Measurements from ENCODE around the gene UBA5. TPM values are rescaled to one million over a fixed set of nuclear protein-coding genes. Genes with fewer than 3 reads are reported as not detected.

UBA5 gene
- total and polyA plus RNA-seq, 2 of the 13 experiments (the other 11 are each of a cell fraction or from before 2014, with no cell fraction given), result 30.2 to 46.8 TPM

DNA sequence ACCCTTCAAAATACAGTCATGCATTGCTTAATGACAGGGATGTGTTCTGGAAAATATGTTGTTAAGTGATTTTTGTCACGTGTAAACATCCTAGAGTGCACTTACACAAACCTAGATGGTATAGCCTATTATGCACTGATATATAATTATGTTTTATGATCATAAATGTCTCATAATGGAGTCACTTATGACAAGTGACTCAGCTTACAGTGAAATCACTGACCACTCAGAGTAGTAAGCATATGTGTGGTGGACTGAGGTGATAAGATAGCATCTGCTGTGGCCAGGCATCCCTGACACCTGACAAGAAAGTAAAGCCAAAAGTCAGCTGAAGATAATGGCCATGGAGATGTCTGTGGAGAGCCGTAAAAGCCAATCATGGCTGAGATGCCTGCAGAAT, 5.9 kb upstream of the UBA5 start:
- Histone ChIP-seq H3K4me3 (replicated peaks in 1 of 3; ENCODE audit: insufficient read depth in 1 of 3, low read depth in 2 of 3, low read length in 3 of 3) (no peak overlapping the region), H2AFZ (ENCODE audit: low read length) (no peak overlapping the region), H3K9ac (ENCODE audit: insufficient read depth, low read depth, low read length) (no peak overlapping the region), H3K4me2 (ENCODE audit: low read depth, low read length) (no peak overlapping the region), H4K20me1 (ENCODE audit: insufficient read depth, low read length) (no peaks in the 10 kb centered on the region), H3K4me1 (ENCODE audit: insufficient read depth, low read length) (peaks cover 24% of the 10 kb centered on the region), H3K27ac (ENCODE audit: extremely low read length, insufficient read depth, low read length) (no peak overlapping the region), H3K27me3 (ENCODE audit: control insufficient read depth in 1 of 2, insufficient read depth in 2 of 2, low read length in 2 of 2) (no peaks in the 10 kb centered on the region), H3K9me3 (ENCODE audit: low read length) (no peaks in the 10 kb centered on the region), H3K79me2 (ENCODE audit: insufficient read depth, low read length) (peaks cover 6% of the 10 kb centered on the region), H3K36me3 (replicated peaks in 1 of 2; ENCODE audit: control insufficient read depth in 1 of 2, insufficient read depth in 2 of 2, low read length in 2 of 2) (no peaks in the 10 kb centered on the region; a peak in 1 of 5 replicates)
- DNase-seq (ENCODE audit: low spot score) (no peak), FAIRE-seq (no peak), ATAC-seq (no peak)
- ChIA-PET CTCF (ENCODE audit: low intra/inter-chr PET ratio, low total read pairs) (no interaction called here), POLR2A (no interaction called here)
- in situ Hi-C loops (cut with HindIII; ENCODE audit: extremely low pct_ligation_motif_present, low pct_unique_long_range_greater_than_20kb), result no loop called here
- TF ChIP-seq TBX2 (CRISPR knock-in tag; IDR thresholded peaks at IDR 0.05; ENCODE audit: borderline replicate concordance), result no peak
- TF ChIP-seq DNMT3B (CRISPR knock-in tag; conservative IDR thresholded peaks at IDR 0.05), result no peak
- TF ChIP-seq JUND (CRISPR knock-in tag; IDR thresholded peaks at IDR 0.05), result no peak
- TF ChIP-seq ONECUT2 (CRISPR knock-in tag; IDR thresholded peaks at IDR 0.05), result no peak
- TF ChIP-seq, protein P1, sequence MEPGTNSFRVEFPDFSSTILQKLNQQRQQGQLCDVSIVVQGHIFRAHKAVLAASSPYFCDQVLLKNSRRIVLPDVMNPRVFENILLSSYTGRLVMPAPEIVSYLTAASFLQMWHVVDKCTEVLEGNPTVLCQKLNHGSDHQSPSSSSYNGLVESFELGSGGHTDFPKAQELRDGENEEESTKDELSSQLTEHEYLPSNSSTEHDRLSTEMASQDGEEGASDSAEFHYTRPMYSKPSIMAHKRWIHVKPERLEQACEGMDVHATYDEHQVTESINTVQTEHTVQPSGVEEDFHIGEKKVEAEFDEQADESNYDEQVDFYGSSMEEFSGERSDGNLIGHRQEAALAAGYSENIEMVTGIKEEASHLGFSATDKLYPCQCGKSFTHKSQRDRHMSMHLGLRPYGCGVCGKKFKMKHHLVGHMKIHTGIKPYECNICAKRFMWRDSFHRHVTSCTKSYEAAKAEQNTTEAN (CRISPR knock-in tag; conservative IDR thresholded peaks at IDR 0.05), result no peak
- TF ChIP-seq, protein P2, sequence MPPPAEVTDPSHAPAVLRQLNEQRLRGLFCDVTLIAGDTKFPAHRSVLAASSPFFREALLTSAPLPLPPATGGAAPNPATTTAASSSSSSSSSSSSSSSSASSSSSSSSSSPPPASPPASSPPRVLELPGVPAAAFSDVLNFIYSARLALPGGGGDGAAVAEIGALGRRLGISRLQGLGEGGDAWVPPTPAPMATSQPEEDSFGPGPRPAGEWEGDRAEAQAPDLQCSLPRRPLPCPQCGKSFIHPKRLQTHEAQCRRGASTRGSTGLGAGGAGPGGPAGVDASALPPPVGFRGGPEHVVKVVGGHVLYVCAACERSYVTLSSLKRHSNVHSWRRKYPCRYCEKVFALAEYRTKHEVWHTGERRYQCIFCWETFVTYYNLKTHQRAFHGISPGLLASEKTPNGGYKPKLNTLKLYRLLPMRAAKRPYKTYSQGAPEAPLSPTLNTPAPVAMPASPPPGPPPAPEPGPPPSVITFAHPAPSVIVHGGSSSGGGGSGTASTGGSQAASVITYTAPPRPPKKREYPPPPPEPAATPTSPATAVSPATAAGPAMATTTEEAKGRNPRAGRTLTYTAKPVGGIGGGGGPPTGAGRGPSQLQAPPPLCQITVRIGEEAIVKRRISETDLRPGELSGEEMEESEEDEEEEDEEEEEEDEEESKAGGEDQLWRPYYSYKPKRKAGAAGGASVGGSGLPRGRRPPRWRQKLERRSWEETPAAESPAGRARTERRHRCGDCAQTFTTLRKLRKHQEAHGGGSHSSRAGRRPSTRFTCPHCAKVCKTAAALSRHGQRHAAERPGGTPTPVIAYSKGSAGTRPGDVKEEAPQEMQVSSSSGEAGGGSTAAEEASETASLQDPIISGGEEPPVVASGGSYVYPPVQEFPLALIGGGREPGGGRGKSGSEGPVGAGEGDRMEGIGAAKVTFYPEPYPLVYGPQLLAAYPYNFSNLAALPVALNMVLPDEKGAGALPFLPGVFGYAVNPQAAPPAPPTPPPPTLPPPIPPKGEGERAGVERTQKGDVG (CRISPR knock-in tag; IDR thresholded peaks at IDR 0.05; ENCODE audit: borderline replicate concordance), result no peak
- TF ChIP-seq, protein P3, sequence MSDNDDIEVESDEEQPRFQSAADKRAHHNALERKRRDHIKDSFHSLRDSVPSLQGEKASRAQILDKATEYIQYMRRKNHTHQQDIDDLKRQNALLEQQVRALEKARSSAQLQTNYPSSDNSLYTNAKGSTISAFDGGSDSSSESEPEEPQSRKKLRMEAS (IDR thresholded peaks at IDR 0.05), result no peak
- no peak for TF ChIP-seq ZNF441 (CRISPR knock-in tag; IDR thresholded peaks at IDR 0.05; ENCODE audit: borderline replicate concordance)
- no peak for TF ChIP-seq KLF11 (CRISPR knock-in tag; IDR thresholded peaks at IDR 0.05)
- TF ChIP-seq KDM1A (CRISPR knock-in tag; IDR thresholded peaks at IDR 0.05), result no peak
- no peak for TF ChIP-seq E2F1 (CRISPR knock-in tag; IDR thresholded peaks at IDR 0.05)
- no peak for TF ChIP-seq PLRG1 (conservative IDR thresholded peaks at IDR 0.05)
- TF ChIP-seq ATF2 (CRISPR knock-in tag; IDR thresholded peaks at IDR 0.05), result no peak
- no peak for TF ChIP-seq ZNF639 (CRISPR knock-in tag; conservative IDR thresholded peaks at IDR 0.05)
- no peak for TF ChIP-seq TMF1 (CRISPR knock-in tag; IDR thresholded peaks at IDR 0.05; ENCODE audit: low read depth)
- BruUV-seq (replicated peaks), result no TSS peak
- intact Hi-C loops (cut with micrococcal nuclease; ENCODE audit: unreplicated experiment), result no loop called here
- WGBS (ENCODE audit: low lambda C conversion rate), result 97% methylated on average over 2 of the region's 2 CpGs

All from HepG2 (cell line).